IPS-NIHi7 (cell line): Measurements from ENCODE around the gene APC2.

Source experiments
- DNase-seq: peaks from one replicate; pipeline ENCODE4 v3.0.0; 2012; ENCODE audit warnings: mixed read lengths; ENCODE audit errors: extremely low spot score

The APC2 gene

DNA sequence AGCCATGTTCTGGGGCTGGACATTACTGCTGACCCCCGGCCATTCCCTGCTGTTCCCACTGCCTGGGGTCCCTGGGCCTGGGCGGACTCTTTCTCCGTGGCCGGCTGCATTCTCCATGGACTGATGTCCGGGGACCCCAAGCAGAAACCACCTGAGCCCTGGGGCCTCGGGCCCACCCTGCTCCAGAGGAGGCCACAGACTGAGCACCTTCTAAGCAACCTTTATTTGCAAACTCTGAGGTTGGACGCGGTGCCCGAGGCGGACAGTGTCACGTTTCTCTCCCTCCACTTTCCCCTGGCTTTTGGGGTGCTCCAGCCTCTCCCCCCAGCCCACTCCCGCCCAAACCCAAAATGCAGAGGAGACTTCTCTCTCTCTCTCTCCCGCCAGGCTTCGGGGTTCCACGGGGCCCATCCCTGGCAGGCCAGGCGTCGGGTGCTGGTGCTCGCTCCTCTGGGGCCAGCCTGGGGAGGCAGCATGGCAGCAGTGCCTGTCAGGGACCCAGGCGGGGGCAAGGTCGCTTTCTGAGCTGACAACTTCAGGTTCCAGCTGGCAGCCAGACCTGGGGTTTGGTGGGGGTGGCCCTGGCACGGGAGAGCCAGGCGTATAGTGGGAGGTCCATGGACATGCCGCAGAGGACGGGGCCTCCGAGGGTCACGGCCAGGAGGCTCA is 31.4 kb downstream of the APC2 start:
- no peak for DNase-seq

DNA sequence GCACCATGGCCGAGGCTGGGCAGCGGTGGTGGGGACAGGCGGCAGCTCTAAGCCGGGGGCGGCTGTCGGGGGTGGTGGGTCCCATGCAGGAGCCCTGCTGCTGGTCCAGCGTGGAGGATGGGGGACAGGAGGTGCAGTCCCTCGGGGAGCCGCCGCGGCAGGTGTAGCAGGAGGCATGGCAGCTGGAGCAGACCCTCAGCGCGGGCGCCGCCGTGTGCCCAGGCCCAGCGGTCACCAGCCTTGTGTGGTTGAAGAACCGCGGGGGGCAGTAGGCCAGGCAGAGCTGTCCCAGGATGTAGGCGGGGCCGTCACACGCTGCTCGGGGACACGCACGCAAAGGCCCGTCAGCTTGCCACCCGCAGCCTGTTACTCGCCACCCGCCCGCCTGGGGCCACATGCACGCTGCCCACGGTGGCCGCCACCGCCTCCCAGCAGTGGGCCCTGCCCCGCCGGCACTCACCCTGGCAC is 32.0 kb downstream of the APC2 start:
- no peak for DNase-seq

GRCh38 chr19:1482361-1483130 is 32.6 kb downstream of the APC2 start:
- DNase-seq = no peak

GRCh38 chr19:1483131-1483978 is 33.4 kb downstream of the APC2 start:
- DNase-seq = no peak

- no peak for DNase-seq
Observed at GRCh38 chr19:1483979-1484428, 34.1 kb downstream of the APC2 start.

DNA sequence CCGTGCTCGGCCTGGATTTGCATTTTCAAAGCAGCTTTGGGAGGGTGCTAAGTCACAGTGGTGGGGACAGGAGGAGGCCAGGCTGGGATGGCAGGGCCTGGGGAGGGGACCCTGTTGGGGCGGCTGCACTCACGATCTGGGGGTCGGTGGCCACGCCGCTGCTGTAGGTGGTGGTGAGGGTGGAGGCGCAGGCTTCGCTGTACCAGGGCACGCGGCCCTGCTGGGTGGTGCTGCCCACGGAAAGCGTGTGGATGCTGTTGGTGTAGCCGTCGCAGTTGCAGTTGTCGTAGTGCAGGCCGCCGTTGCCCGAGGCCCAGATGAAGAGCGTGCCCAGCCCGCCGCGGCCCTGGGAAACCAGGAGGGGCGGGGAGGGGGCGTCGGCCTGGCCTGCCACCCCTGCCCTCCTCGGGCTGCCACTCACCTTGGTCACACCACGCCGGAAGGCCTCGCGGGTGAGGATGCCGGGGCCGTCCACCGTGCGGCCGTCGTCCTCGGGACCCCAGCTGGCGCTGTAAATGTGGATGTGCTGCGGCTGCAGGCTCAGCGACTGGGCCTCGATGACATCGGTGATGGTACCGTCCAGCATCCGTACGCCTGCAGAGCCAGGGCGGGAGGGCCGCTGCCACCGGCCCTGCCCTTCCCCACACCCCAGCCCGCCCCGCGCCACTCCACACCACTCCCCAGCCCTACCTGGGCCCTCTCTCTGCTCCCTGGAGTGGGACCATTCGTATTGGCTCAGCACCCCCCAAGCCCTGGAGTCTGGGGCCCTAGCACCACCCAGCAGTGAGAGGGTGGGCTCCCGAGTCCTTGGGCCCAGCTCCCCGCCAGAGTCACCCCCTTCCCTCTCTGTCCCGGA is 37.0 kb downstream of the APC2 start:
- DNase-seq = no peak

DNA sequence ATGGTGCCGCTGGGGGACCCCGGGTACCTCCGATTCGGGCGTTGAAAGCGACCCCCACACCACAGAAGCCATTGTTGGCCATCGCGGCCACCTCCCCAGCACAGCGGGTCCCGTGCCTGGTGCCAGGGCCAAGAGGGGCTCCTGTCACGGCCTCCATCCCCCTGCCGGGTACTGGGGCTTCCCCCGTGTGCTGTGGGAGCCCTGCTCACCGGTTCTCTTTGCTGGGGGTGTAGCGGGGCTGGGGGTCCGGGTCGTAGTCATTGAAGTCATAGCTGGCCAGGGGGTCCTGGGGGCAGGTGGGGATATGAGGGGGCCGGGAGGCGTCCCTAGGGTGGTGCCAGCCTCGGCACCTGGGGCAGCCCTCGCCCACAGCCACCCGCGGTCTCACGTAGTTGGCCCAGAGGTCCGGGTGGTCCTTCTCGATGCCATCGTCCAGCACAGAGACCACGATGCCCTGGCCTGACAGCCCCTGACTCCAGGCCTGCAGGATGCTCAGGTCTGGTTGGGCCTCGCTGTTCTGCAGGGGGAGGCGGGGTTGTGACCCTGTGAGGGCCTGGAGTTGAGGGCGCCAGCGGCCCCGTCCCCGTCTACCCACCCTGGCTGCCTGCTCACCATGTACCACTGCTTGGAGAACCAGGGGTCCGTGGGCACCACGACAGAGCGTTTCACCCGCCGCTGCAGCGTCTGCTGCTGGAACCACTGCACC is 37.8 kb downstream of the APC2 start:
- DNase-seq = no peak

- no peak for DNase-seq
Observed at GRCh38 chr19:1488282-1488601, 38.3 kb downstream of the APC2 start.

GRCh38 chr19:1489463-1490310 is 39.8 kb downstream of the APC2 start:
- no peak for DNase-seq

GRCh38 chr19:1490311-1491113 is 40.6 kb downstream of the APC2 start, which contains the start of gene PCSK4:
TSS of gene PCSK4 (minus strand) at chr19:1490350. CDS start at chr19:1490346, 4 bp downstream.
- peak; percentile 98 for DNase-seq

GRCh38 chr19:1491114-1491848 is 41.4 kb downstream of the APC2 start, which contains the start of gene REEP6:
TSS of gene REEP6 (plus strand) at chr19:1491181. CDS start at chr19:1491270, 89 bp downstream.
- DNase-seq = no peak

GRCh38 chr19:1491849-1492170 is 41.9 kb downstream of the APC2 start:
- DNase-seq = no peak

GRCh38 chr19:1492474-1493006 is 42.6 kb downstream of the APC2 start:
- no peak for DNase-seq

- no peak for DNase-seq
Observed at GRCh38 chr19:1494115-1494815, 44.3 kb downstream of the APC2 start.

GRCh38 chr19:1495051-1495798 is 45.3 kb downstream of the APC2 start:
- DNase-seq = no peak
